Epithelial cell of esophagus (primary cell): Measurements from ENCODE around the gene CPEB4.

Experiments
- DNase-seq: peaks from one replicate; pipeline ENCODE4 v3.0.0; 2010; ENCODE audit warnings: low read depth
- H3K4me3 ChIP-seq: 2 replicates; pipeline ENCODE4 v1.5.1; 2011; ENCODE audit warnings: mild to moderate bottlenecking, low read length, control low read depth
- TF ChIP-seq, protein P1 (sequence below): IDR thresholded peaks from 2 replicates; pipeline ENCODE4 v1.5.1; 2011; ENCODE audit warnings: low read depth, mild to moderate bottlenecking, low read length, control low read depth, inconsistent platforms; ENCODE audit not compliant: insufficient read depth; ENCODE audit errors: missing control alignments

CPEB4 gene

DNA sequence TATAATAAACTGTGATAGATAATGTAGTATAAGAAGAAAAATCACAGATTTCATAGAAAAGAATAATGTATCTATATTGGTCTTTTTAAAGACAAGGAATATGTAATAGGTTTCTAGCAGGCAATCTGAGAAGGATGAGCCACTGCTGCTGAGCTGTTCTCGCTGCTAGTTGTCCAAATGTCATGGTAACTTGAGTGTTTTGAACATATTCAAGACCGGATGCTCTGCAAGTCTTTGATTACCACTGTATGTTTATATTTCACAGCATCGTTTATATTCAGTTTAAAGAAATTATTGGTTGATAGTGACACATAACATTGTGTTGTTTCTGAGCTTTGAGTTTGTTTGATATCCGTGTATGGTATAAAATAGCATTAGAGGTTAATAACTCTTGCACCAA lies 110.4 kb downstream of the CPEB4 start:
- TF ChIP-seq, protein P1, sequence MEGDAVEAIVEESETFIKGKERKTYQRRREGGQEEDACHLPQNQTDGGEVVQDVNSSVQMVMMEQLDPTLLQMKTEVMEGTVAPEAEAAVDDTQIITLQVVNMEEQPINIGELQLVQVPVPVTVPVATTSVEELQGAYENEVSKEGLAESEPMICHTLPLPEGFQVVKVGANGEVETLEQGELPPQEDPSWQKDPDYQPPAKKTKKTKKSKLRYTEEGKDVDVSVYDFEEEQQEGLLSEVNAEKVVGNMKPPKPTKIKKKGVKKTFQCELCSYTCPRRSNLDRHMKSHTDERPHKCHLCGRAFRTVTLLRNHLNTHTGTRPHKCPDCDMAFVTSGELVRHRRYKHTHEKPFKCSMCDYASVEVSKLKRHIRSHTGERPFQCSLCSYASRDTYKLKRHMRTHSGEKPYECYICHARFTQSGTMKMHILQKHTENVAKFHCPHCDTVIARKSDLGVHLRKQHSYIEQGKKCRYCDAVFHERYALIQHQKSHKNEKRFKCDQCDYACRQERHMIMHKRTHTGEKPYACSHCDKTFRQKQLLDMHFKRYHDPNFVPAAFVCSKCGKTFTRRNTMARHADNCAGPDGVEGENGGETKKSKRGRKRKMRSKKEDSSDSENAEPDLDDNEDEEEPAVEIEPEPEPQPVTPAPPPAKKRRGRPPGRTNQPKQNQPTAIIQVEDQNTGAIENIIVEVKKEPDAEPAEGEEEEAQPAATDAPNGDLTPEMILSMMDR, result no peak
- DNase-seq, result no peak
- H3K4me3 ChIP-seq, result no peak overlapping the region

DNA sequence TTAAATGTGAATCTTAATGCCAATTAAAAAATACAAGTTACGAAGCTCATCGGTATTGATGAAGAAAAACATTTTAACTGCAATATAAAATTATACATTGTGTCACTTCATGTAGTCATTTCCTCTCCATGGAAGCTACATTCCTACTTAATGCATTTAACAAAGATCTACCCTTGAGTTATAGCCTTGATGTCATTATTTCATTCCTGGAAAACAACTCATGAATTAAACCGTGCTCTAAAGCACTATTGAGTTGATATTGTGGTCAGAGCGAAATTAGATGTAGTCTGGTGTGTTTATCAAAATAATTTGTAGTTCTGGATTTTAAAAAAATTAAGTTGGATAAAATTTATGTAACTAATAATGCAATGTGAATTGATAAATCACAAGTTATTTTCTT lies 111.9 kb downstream of the CPEB4 start:
- no peak overlapping the region for H3K4me3 ChIP-seq
- TF ChIP-seq, protein P1, result no peak
- DNase-seq, result no peak

DNA sequence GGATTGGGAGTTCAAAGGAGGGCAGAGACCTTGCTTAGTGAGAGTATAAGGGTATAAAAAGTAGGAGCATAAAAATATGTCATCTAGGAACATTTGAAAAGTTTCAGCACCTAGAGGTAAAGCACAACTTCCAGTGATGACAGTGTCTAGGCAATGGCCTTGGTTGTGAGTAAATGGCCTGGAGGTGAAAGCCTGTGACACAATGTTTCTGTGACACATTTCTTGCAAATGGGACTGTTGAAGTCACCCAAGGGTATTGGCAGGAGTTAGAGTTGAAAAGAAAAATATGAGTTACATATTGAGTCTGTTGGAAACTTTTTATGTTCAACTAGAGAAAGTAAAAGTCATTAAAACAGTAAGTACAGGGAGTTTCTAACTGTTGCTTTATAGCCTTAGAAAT lies 115.6 kb downstream of the CPEB4 start:
- DNase-seq, result peak; percentile 4
- no peak overlapping the region for H3K4me3 ChIP-seq
- TF ChIP-seq, protein P1, result no peak

DNA sequence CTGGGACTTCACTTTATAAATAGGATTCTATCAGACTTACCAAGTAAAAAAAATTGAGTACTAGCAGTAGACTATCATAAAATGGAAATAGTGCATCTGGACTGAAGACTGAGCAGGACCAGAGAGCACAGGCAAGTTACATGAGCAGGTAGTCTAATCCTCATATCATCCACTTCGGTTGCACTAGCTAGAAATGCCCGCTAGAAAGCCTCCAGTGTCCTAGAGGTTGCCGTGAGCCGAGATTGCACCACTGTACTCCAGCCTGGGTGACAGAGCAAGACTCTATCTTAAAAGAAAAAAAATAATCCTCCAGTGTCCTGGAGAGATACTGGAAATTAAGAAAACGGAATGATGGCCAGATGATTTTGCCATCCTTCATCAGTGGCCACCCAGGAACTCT lies 120.8 kb downstream of the CPEB4 start:
- TF ChIP-seq, protein P1, result no peak
- H3K4me3 ChIP-seq, result no peak overlapping the region
- DNase-seq, result no peak

DNA sequence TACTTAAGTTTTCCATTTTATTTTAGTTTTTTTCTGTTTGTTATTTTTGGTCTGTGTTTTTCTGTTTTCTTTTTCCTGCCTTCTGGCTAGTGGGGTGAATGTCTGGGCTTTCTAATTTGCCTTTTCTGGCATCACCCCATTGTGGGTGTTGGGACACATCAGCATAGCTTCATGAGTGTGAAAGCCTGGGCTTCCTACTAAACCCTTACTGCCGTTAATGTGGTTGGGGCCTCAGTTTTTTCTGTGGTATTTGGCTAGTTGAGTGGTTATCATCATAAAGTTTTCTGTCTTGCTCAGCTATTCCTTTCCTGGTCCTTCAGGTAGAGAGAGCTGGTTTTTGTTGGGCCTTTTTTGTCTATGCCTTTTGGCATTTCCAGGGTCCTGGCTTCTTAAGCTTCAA lies 122.2 kb downstream of the CPEB4 start:
- DNase-seq, result no peak
- TF ChIP-seq, protein P1, result no peak
- H3K4me3 ChIP-seq, result no peak overlapping the region

DNA sequence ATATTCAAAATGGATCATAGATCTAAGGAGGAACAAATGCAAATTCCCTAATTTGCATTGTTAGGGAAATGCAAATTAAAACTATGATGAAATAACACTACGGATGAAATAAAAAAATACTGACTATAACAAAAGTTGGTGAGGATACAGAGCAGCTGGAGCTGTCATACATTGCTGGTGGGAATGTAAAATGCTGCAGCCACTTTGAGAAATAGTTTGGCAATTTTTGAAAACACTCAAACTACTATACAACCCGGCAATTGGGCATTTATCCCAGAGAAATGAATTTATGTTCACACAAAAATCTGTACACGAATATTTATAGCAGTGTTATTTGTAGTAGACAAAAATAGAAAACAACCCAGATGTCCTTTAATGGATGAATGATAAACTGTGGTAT lies 123.3 kb downstream of the CPEB4 start:
- H3K4me3 ChIP-seq, result no peak overlapping the region
- TF ChIP-seq, protein P1, result no peak

More for the DNA sequence above, 123.3 kb downstream of the CPEB4 start:
- DNase-seq, result no peak
